ENCODE results near the gene CBARP. TPM values are rescaled to one million over a fixed set of nuclear protein-coding genes. Genes with fewer than 3 reads are reported as not detected.

CBARP gene
- total and polyA plus RNA-seq, 2 experiments from 2014 or later = 0.41 to 4.5 TPM

GRCh38 chr19:1199531-1199930, 38.3 kb downstream of the CBARP start:
- Histone ChIP-seq H3K9me3 (ENCODE audit: low read depth) (no peaks in the 10 kb centered on the region), H3K79me2 (ENCODE audit: insufficient read depth) (no peaks in the 10 kb centered on the region), H3K36me3 (ENCODE audit: low read depth) (no peaks in the 10 kb centered on the region), H3K9ac (no peak overlapping the region), H3K4me2 (ENCODE audit: unreplicated experiment) (no peak overlapping the region), H3F3A (ENCODE audit: insufficient read depth) (peaks cover 12% of the 10 kb centered on the region), H4K20me1 (ENCODE audit: insufficient read depth) (no peaks in the 10 kb centered on the region), H3K27me3 (replicated peaks; ENCODE audit: insufficient read depth) (no peaks in the 10 kb centered on the region), H3K4me3 (no peak overlapping the region), H3K9me2 (ENCODE audit: insufficient read depth) (no peaks in the 10 kb centered on the region), H3K27ac (no peak overlapping the region), H3K4me1 (ENCODE audit: insufficient read depth) (no peaks in the 10 kb centered on the region), H2AFZ (no peak overlapping the region)
- TF ChIP-seq EZH2phosphoT487 (IDR thresholded peaks at IDR 0.05; ENCODE audit: insufficient read depth, low read depth) = no peak
- no peak for TF ChIP-seq EZH2 (IDR thresholded peaks at IDR 0.05; ENCODE audit: insufficient read depth, poor library complexity, severe bottlenecking)
- no peak for DNase-seq
- WGBS, 2 experiments (ENCODE audit: low coverage in 1 of 2, low lambda C conversion rate in 2 of 2, missing lambda C conversion rate in 2 of 2) = 88 to 92% methylated on average over 9 to 10 of the region's 10 CpGs
- in situ Hi-C loops (cut with MboI) = no loop called here

DNA sequence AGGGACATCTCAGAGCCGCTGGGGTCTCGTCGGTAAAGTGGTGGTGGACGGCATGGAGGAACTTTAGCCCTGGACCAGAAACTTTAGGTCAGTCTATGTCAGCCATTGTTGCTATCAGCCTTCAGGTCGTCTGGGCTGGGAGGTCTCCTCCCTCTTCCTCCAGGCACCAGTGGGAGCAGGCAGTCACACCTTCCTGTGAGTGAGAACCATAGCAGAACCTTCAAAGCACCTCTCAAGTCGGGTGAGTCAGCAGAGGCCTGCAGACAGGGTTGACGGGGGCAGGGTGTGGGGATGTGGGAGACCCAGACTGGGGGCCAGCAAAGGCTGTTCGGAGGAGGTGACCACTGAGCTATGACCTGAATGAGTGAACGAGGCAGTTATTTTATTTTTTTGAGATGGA, 48.4 kb downstream of the CBARP start:
- Histone ChIP-seq H4K20me1 (ENCODE audit: insufficient read depth) (no peaks in the 10 kb centered on the region), H3K9me2 (ENCODE audit: insufficient read depth) (no peaks in the 10 kb centered on the region), H3K9ac (no peak overlapping the region), H3K36me3 (ENCODE audit: low read depth) (no peaks in the 10 kb centered on the region), H3K9me3 (ENCODE audit: low read depth) (no peaks in the 10 kb centered on the region), H3K27me3 (replicated peaks; ENCODE audit: insufficient read depth) (no peaks in the 10 kb centered on the region), H3K79me2 (ENCODE audit: insufficient read depth) (no peaks in the 10 kb centered on the region), H3K4me1 (ENCODE audit: insufficient read depth) (0 out of 2 replicates have a peak, but pooled peaks cover 8% of the 10 kb centered on the region), H2AFZ (no peak overlapping the region), H3K4me3 (no peak overlapping the region), H3K27ac (no peak overlapping the region), H3F3A (ENCODE audit: insufficient read depth) (peaks cover 11% of the 10 kb centered on the region), H3K4me2 (ENCODE audit: unreplicated experiment) (no peak overlapping the region)
- in situ Hi-C loops (cut with MboI) = no loop called here
- 81 to 83% methylated on average over 9 of the region's 9 CpGs for WGBS, 2 experiments (ENCODE audit: low coverage in 1 of 2, low lambda C conversion rate in 2 of 2, missing lambda C conversion rate in 2 of 2)
- TF ChIP-seq EZH2phosphoT487 (IDR thresholded peaks at IDR 0.05; ENCODE audit: insufficient read depth, low read depth) = no peak
- no peak for TF ChIP-seq EZH2 (IDR thresholded peaks at IDR 0.05; ENCODE audit: insufficient read depth, poor library complexity, severe bottlenecking)
- no peak for DNase-seq

DNA sequence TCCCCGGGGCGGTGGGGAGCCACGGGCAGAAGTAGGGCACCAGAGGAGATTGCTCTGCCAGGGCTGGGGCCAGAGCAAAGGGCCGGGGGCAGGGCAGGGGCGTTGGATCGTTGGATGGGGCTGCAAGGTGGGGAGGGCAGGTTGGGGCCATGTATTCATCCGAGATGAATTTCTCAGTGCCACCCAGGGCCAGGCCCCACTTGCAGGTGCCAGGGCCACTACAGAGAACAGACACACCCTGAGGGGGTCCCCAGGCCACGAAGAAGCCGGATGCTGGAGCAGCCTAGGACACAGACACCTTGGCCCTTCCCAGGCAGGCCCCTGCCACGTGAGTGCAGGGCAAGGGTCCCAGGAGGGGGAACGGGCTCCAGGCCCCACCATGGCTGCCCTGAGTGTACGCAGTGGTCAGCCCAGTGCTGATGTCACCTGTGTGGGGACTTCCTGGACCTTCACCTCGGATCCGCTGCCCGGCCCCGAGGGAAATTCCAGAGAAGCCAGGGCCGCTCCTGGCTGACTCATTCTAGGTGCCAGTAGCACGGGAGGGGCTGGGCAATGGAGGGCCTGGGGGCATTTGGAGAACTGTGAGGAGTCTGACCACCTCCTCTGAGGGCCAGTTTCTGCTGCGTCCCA, 54.1 kb downstream of the CBARP start:
- Histone ChIP-seq H3K9ac (no peak overlapping the region), H2AFZ (no peak overlapping the region), H3K4me2 (ENCODE audit: unreplicated experiment) (no peak overlapping the region), H3K27me3 (replicated peaks; ENCODE audit: insufficient read depth) (no peaks in the 10 kb centered on the region), H3F3A (ENCODE audit: insufficient read depth) (peaks cover 9% of the 10 kb centered on the region), H3K9me2 (ENCODE audit: insufficient read depth) (no peaks in the 10 kb centered on the region), H3K36me3 (ENCODE audit: low read depth) (no peaks in the 10 kb centered on the region), H3K27ac (no peak overlapping the region), H3K4me1 (ENCODE audit: insufficient read depth) (peaks cover 10% of the 10 kb centered on the region), H3K9me3 (ENCODE audit: low read depth) (no peaks in the 10 kb centered on the region), H3K4me3 (no peak overlapping the region), H4K20me1 (ENCODE audit: insufficient read depth) (no peaks in the 10 kb centered on the region), H3K79me2 (ENCODE audit: insufficient read depth) (no peaks in the 10 kb centered on the region)
- DNase-seq = no peak
- in situ Hi-C loops (cut with MboI) = no loop called here
- no peak for TF ChIP-seq EZH2phosphoT487 (IDR thresholded peaks at IDR 0.05; ENCODE audit: insufficient read depth, low read depth)
- no peak for TF ChIP-seq EZH2 (IDR thresholded peaks at IDR 0.05; ENCODE audit: insufficient read depth, poor library complexity, severe bottlenecking)
- 90 to 94% methylated on average over 8 to 19 of the region's 19 CpGs for WGBS, 2 experiments (ENCODE audit: low coverage in 1 of 2, low lambda C conversion rate in 2 of 2, missing lambda C conversion rate in 2 of 2)

DNA sequence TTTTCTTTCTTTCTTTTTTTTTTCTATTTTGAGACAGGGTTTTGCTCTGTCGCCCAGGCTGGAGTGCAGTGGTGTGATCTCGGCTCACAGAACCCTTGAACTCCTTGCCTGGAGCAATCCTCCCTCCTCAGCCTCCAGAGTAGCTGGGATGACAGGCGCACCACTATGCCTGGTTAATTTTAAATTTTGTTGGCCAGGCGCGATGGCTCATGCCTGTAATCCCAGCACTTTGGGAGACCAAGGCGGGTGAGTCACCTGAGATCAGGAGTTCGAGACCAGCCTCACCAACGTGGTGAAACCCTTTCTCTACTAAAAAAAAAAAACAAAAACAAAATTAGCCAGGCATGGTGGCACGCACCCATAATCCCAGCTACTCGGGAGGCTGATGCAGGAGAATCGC, 55.1 kb downstream of the CBARP start:
- no peak overlapping the region for H3K9ac ChIP-seq
- TF ChIP-seq EZH2 (IDR thresholded peaks at IDR 0.05; ENCODE audit: insufficient read depth, poor library complexity, severe bottlenecking) (no peak), EZH2phosphoT487 (IDR thresholded peaks at IDR 0.05; ENCODE audit: insufficient read depth, low read depth) (no peak)
- no peaks in the 10 kb centered on the region for H3K79me2 ChIP-seq (ENCODE audit: insufficient read depth)
- H2AFZ ChIP-seq = no peak overlapping the region
- H3K4me2 ChIP-seq (ENCODE audit: unreplicated experiment) = no peak overlapping the region
- H3K27ac ChIP-seq = no peak overlapping the region
- H3K4me1 ChIP-seq (ENCODE audit: insufficient read depth) = peaks cover 14% of the 10 kb centered on the region
- DNase-seq = no peak
- H3K9me3 ChIP-seq (ENCODE audit: low read depth) = no peaks in the 10 kb centered on the region
- H3F3A ChIP-seq (ENCODE audit: insufficient read depth) = peaks cover 13% of the 10 kb centered on the region
- no peaks in the 10 kb centered on the region for H4K20me1 ChIP-seq (ENCODE audit: insufficient read depth)
- no peaks in the 10 kb centered on the region for H3K27me3 ChIP-seq (replicated peaks; ENCODE audit: insufficient read depth)
- WGBS, 2 experiments (ENCODE audit: low coverage in 1 of 2, low lambda C conversion rate in 2 of 2, missing lambda C conversion rate in 2 of 2) = 92 to 94% methylated on average over 11 of the region's 11 CpGs
- no peaks in the 10 kb centered on the region for H3K36me3 ChIP-seq (ENCODE audit: low read depth)
- in situ Hi-C loops (cut with MboI) = no loop called here
- H3K4me3 ChIP-seq = no peak overlapping the region
- no peaks in the 10 kb centered on the region for H3K9me2 ChIP-seq (ENCODE audit: insufficient read depth)

All from GM23248 (cell line).